ENCODE measurements around the gene FAM107B. TPM values are rescaled to one million over a fixed set of nuclear protein-coding genes. Genes with fewer than 3 reads are reported as not detected.

The FAM107B gene
- total RNA-seq, 4 donors from 2014 or later = 7.3 to 15.6 (median 13.3) TPM

DNA sequence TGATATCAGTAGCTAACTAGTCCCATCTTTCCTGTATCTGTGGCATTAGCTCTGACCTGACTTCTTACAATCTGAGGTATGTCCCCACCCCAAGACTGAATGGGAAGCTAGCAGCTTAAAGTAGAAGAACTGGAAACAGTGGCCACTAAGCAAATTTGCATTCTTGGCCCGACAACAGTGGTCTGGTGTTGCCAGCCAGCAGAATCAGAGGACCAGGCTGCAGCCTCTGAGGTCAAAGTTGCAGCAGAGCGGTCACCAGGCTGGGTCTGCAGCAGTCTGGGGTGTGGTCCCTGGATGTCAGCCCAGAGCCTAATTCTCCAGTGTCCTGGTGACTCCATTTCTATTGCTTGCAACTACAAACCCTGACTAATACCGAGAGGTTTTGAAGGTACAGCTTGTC is 26.3 kb downstream of the FAM107B start:
- 70% methylated on average over 2 of the region's 3 CpGs; no CpG with 5 or more reads in 1 of the 2 donors for WGBS, 2 donors (ENCODE audit: low coverage in 1 of 2)
- H3K4me1 ChIP-seq = peaks cover 0 to 43% (median 26%) of the 10 kb centered on the region in 3 donors
- H3K27me3 ChIP-seq = no peaks in the 10 kb centered on the region
- TF ChIP-seq POLR2AphosphoS5 (IDR thresholded peaks at IDR 0.05) = no peak
- TF ChIP-seq, protein P1, sequence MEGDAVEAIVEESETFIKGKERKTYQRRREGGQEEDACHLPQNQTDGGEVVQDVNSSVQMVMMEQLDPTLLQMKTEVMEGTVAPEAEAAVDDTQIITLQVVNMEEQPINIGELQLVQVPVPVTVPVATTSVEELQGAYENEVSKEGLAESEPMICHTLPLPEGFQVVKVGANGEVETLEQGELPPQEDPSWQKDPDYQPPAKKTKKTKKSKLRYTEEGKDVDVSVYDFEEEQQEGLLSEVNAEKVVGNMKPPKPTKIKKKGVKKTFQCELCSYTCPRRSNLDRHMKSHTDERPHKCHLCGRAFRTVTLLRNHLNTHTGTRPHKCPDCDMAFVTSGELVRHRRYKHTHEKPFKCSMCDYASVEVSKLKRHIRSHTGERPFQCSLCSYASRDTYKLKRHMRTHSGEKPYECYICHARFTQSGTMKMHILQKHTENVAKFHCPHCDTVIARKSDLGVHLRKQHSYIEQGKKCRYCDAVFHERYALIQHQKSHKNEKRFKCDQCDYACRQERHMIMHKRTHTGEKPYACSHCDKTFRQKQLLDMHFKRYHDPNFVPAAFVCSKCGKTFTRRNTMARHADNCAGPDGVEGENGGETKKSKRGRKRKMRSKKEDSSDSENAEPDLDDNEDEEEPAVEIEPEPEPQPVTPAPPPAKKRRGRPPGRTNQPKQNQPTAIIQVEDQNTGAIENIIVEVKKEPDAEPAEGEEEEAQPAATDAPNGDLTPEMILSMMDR (IDR thresholded peaks at IDR 0.05) = no peak
- TF ChIP-seq POLR2A (IDR thresholded peaks at IDR 0.05) = no peak
- TF ChIP-seq EP300 (IDR thresholded peaks at IDR 0.05) = no peak
- H3K4me3 ChIP-seq = no peak overlapping the region
- H3K9me3 ChIP-seq = no peaks in the 10 kb centered on the region
- peak overlapping the region in 3 of 4 donors; percentile 2 to 50 (median 21) for H3K27ac ChIP-seq
- no peaks in the 10 kb centered on the region for H3K36me3 ChIP-seq
- peak; percentile 46 for ATAC-seq

DNA sequence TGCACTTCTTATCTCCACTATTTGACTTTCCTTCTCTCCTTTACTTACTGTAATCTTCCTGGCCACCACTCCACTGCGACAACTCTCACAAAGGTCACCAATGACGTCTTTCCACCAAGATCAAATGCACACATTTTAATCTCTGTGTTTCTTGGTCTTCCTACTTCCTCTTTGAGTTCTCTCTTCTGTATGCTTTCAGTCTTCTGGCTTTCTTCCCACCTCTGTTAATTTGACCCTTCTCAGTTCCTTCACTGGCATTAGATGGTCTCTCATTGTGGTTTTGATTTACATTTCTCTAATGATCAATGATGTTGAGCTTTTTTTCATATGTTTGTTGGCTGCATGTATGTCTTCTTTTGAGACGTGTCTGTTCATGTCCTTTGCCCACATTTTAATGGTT is 31.9 kb downstream of the FAM107B start:
- Histone ChIP-seq H3K27ac (no peak overlapping the region), H3K27me3 (no peaks in the 10 kb centered on the region), H3K4me1 (peaks cover 0 to 21% (median 6%) of the 10 kb centered on the region in 3 donors), H3K9me3 (no peaks in the 10 kb centered on the region), H3K4me3 (no peak overlapping the region), H3K36me3 (no peaks in the 10 kb centered on the region)
- ATAC-seq = no peak
- TF ChIP-seq POLR2AphosphoS5 (IDR thresholded peaks at IDR 0.05) = no peak
- no peak for TF ChIP-seq POLR2A (IDR thresholded peaks at IDR 0.05)
- no peak for TF ChIP-seq EP300 (IDR thresholded peaks at IDR 0.05)
- TF ChIP-seq, protein P1 (IDR thresholded peaks at IDR 0.05) = no peak
- WGBS, 2 donors (ENCODE audit: low coverage in 1 of 2) = 39 to 52% methylated on average over 3 of the region's 3 CpGs

DNA sequence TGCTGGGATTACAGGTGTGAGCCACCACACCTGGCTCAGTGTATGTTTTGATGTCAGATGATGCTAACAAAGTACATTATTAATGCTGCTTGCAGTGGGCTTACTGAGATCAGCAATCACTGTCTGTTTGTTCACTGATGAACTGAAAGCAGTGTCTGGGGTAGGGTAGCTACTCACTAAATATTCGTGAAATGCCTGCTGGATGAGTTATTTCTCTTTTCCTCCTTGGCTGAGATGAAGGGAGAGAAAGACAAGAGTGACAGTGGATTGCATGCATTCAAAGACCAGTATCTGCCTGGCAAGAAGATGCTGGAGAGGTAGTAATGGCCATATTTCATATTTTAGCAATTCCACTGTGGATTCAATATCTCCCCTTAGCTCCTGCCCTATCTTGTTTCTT is 32.3 kb downstream of the FAM107B start:
- Histone ChIP-seq H3K4me3 (no peak overlapping the region), H3K9me3 (no peaks in the 10 kb centered on the region), H3K27ac (no peak overlapping the region), H3K36me3 (no peaks in the 10 kb centered on the region), H3K27me3 (no peaks in the 10 kb centered on the region), H3K4me1 (peaks cover 0 to 25% (median 9%) of the 10 kb centered on the region in 3 donors)
- ATAC-seq = no peak
- 100% methylated on average over 1 of the region's 1 CpG for WGBS, 2 donors (ENCODE audit: low coverage in 1 of 2)
- no peak for TF ChIP-seq EP300 (IDR thresholded peaks at IDR 0.05)
- no peak for TF ChIP-seq POLR2AphosphoS5 (IDR thresholded peaks at IDR 0.05)
- TF ChIP-seq, protein P1 (IDR thresholded peaks at IDR 0.05) = no peak
- TF ChIP-seq POLR2A (IDR thresholded peaks at IDR 0.05) = no peak

DNA sequence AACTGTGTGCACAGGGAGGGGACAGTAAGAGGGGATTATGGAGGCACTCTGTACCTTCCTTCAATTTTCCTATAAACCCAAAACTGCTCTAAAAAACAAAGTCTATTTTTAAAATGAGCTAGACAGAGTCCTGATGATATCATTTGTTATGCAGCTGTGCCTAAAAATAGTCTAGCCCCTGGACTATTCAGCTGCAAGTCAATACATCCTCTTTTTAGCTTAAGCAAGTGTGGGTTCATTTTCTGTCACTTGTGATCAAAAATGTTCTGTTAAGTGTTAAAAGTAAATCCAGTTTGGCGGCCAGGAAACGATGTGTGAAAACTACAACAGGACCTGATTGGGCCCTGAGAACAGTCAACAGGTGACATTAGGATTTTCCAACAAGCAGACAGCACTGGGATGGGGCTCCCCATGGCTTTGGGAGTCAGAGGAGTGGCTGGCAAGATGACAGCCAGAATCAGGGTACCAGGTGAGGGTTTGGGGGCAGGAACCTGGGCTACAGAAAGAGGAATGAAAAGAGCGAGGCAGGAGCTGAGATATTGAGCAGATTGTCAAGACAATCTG is 33.9 kb downstream of the FAM107B start:
- no peaks in the 10 kb centered on the region for H3K27me3 ChIP-seq
- ATAC-seq = no peak
- H3K4me1 ChIP-seq = peaks cover 0 to 40% (median 18%) of the 10 kb centered on the region in 3 donors
- no peaks in the 10 kb centered on the region for H3K9me3 ChIP-seq
- 46 to 60% methylated on average over 1 to 3 of the region's 3 CpGs for WGBS, 2 donors (ENCODE audit: low coverage in 1 of 2)
- H3K4me3 ChIP-seq = no peak overlapping the region
- H3K36me3 ChIP-seq = no peaks in the 10 kb centered on the region
- peak overlapping the region in 3 of 4 donors; percentile 1 to 29 (median 21) for H3K27ac ChIP-seq
- TF ChIP-seq EP300 (IDR thresholded peaks at IDR 0.05) (no peak), POLR2AphosphoS5 (IDR thresholded peaks at IDR 0.05) (no peak), POLR2A (IDR thresholded peaks at IDR 0.05) (no peak)
- TF ChIP-seq, protein P1 (IDR thresholded peaks at IDR 0.05) = no peak

Data from gastroesophageal sphincter (tissue), 4 donors.